GM21367 (cell line): ENCODE results near the gene DSP.

Experiments used
- ATAC-seq: cut with Tn5 transposase; IDR thresholded peaks from one replicate; pipeline ENCODE4 v1.9.1; 2021; ENCODE audit not compliant: unreplicated experiment

The DSP gene

GRCh38 chr6:7558781-7559180, 17.3 kb downstream of the DSP start:
- no peak for ATAC-seq

GRCh38 chr6:7559196-7559595, 17.7 kb downstream of the DSP start:
- no peak for ATAC-seq

GRCh38 chr6:7559651-7560385, 18.3 kb downstream of the DSP start:
- no peak for ATAC-seq

- no peak for ATAC-seq
Observed at GRCh38 chr6:7561153-7561964, 19.9 kb downstream of the DSP start.

GRCh38 chr6:7562769-7563168, 21.3 kb downstream of the DSP start:
- ATAC-seq: no peak

GRCh38 chr6:7566107-7566506, 24.6 kb downstream of the DSP start:
- ATAC-seq: no peak

- no peak for ATAC-seq
Observed at GRCh38 chr6:7566617-7567173, 25.2 kb downstream of the DSP start.

GRCh38 chr6:7568021-7568420, 26.6 kb downstream of the DSP start:
- no peak for ATAC-seq

GRCh38 chr6:7569082-7569481, 27.6 kb downstream of the DSP start:
- no peak for ATAC-seq

GRCh38 chr6:7572213-7572943, 30.9 kb downstream of the DSP start:
- ATAC-seq: no peak

GRCh38 chr6:7574500-7574899, 33.0 kb downstream of the DSP start:
- ATAC-seq: no peak

- ATAC-seq: no peak
Observed at GRCh38 chr6:7578516-7578915, 37.0 kb downstream of the DSP start.

GRCh38 chr6:7578931-7579330, 37.5 kb downstream of the DSP start:
- ATAC-seq: no peak

GRCh38 chr6:7579851-7580250, 38.4 kb downstream of the DSP start:
- ATAC-seq: no peak

GRCh38 chr6:7580537-7580926, 39.1 kb downstream of the DSP start:
- ATAC-seq: no peak

GRCh38 chr6:7580927-7581618, 39.6 kb downstream of the DSP start:
- ATAC-seq: no peak

- ATAC-seq: no peak
Observed at GRCh38 chr6:7585287-7585930, 43.9 kb downstream of the DSP start.

- ATAC-seq: no peak
Observed at GRCh38 chr6:7587631-7588100, 46.2 kb downstream of the DSP start.

GRCh38 chr6:7588506-7588905, 47.0 kb downstream of the DSP start:
- ATAC-seq: no peak

GRCh38 chr6:7589221-7589620, 47.8 kb downstream of the DSP start:
- no peak for ATAC-seq
